Suprapubic skin (tissue), 4 donors: ENCODE data around the gene UTY.

ENCODE experiments used
- CTCF ChIP-seq, 2 donors: fragments of 200-600 bp in 1 of 2; fragments of 450-650 bp in 1 of 2; sonication (generic) in 1 of 2; IDR thresholded peaks; one replicate each; pipeline ENCODE4 v1.5.1; 2016 to 2019; ENCODE audit warnings: antibody characterized with exemption in 2 of 2, mild to moderate bottlenecking in 1 of 2, moderate library complexity in 1 of 2
- EP300 ChIP-seq: sonication (generic); formaldehyde crosslinking; IDR thresholded peaks from one replicate; pipeline ENCODE4 v1.6.1; 2017; ENCODE audit warnings: antibody characterized with exemption
- POLR2A ChIP-seq, 2 donors: fragments of 450-650 bp; IDR thresholded peaks; one replicate each; pipeline ENCODE4 v1.6.1; 2017; ENCODE audit warnings: antibody characterized with exemption in 2 of 2, mild to moderate bottlenecking in 2 of 2, moderate library complexity in 2 of 2
- POLR2AphosphoS5 ChIP-seq, 3 donors: sonication (generic); formaldehyde crosslinking; IDR thresholded peaks; one replicate each; pipeline ENCODE4 v1.6.1; 2017; ENCODE audit warnings: antibody characterized with exemption in 3 of 3

GRCh38 chrY:13338711-13339110 is 141.1 kb downstream of the UTY start:
- TF ChIP-seq CTCF (IDR thresholded peaks at IDR 0.05): no peak
- TF ChIP-seq POLR2A (IDR thresholded peaks at IDR 0.05): no peak
- no peak for TF ChIP-seq EP300
- TF ChIP-seq POLR2AphosphoS5 (IDR thresholded peaks at IDR 0.05): no peak
